ENCODE data around the gene FEZF1.

DNA sequence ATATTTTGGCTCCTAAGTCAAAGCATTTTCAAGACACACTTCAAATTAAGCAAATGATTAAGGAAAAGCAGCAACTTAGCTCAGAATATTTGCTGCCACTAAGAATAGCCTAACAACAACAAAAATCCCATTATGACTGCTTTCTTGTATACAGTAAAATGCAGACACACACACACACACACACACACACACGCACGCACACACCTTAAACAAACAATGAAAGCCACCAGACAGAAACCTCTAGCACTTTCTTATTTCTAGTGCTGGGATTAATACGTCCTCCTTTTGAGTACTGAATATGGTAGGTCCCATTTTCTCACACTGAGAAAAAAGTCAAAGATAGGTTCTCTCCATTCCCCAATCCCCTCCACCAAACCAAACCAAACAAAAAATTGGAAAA is 23.4 kb upstream of the FEZF1 start:
- TF ChIP-seq CTCF (IDR thresholded peaks at IDR 0.05), result no peak
- no peak for TF ChIP-seq POLR2A (IDR thresholded peaks at IDR 0.05)
